GM11168 (cell line): ENCODE results near the gene ME2.
"Not testable (repeated sequence)": the region's sequence is repeated elsewhere in the genome, so short reads cannot be mapped to it uniquely, and the experiment has no call there.

Experiments
- in situ Hi-C: fragments of 300-500 bp; cut with MboI; formaldehyde crosslinking; loops from one replicate; pipeline ENCODE4 v1.12.0; 2022; ENCODE audit warnings: low sequenced_read_pairs; ENCODE audit not compliant: unreplicated experiment

Gene ME2

GRCh38 chr18:50967714-50968661 lies 89.1 kb downstream of the ME2 start, which contains the start of gene ELAC1:
Gene ELAC1, plus strand, starts transcription at chr18:50968040. Its CDS starts 6,365 bp downstream, at chr18:50974405.
- in situ Hi-C loops = no loop called here

- in situ Hi-C loops = no loop called here
Measured at GRCh38 chr18:50969448-50969847, 90.5 kb downstream of the ME2 start.

- in situ Hi-C loops = no loop called here
Measured at GRCh38 chr18:50970006-50970405, 91.1 kb downstream of the ME2 start.

- in situ Hi-C loops = not testable (repeated sequence)
Measured at GRCh38 chr18:50972404-50972803, 93.5 kb downstream of the ME2 start.

- in situ Hi-C loops = no loop called here
Measured at GRCh38 chr18:50973367-50974126, 94.6 kb downstream of the ME2 start.

GRCh38 chr18:50977037-50977760 lies 98.3 kb downstream of the ME2 start:
- in situ Hi-C loops = no loop called here

- in situ Hi-C loops = no loop called here
Measured at GRCh38 chr18:50981381-50981780, 102.5 kb downstream of the ME2 start.

- in situ Hi-C loops = no loop called here
Measured at GRCh38 chr18:50982086-50982801, 103.3 kb downstream of the ME2 start.

- in situ Hi-C loops = no loop called here
Measured at GRCh38 chr18:50982802-50983179, 103.9 kb downstream of the ME2 start.

GRCh38 chr18:50986360-50987087 lies 107.6 kb downstream of the ME2 start:
- in situ Hi-C loops = no loop called here

- in situ Hi-C loops = no loop called here
Measured at GRCh38 chr18:50987261-50987660, 108.3 kb downstream of the ME2 start.

GRCh38 chr18:50989711-50990110 lies 110.8 kb downstream of the ME2 start:
- in situ Hi-C loops = no loop called here

- in situ Hi-C loops = no loop called here
Measured at GRCh38 chr18:50992351-50992762, 113.4 kb downstream of the ME2 start.

- in situ Hi-C loops = no loop called here
Measured at GRCh38 chr18:50994031-50994430, 115.1 kb downstream of the ME2 start.

GRCh38 chr18:51003174-51003573 lies 124.3 kb downstream of the ME2 start:
- in situ Hi-C loops = not testable (repeated sequence)
